ENCODE measurements around the gene TRIM17. TPM values are rescaled to one million over a fixed set of nuclear protein-coding genes. Genes with fewer than 3 reads are reported as not detected.

The TRIM17 gene
- total RNA-seq, 1 donor from 2014 or later, result 1.3 TPM

- no peak overlapping the region for H3K27ac Mint-ChIP-seq (ENCODE audit: unreplicated experiment)
- no peak for TF ChIP-seq CTCF (IDR thresholded peaks at IDR 0.05)
- no peaks in the 10 kb centered on the region for H3K9me3 Mint-ChIP-seq (ENCODE audit: unreplicated experiment)
- no peak for DNase-seq (ENCODE audit: extremely low spot score, unreplicated experiment)
- H3K4me3 Mint-ChIP-seq (ENCODE audit: unreplicated experiment), result no peak overlapping the region
- no peaks in the 10 kb centered on the region for H3K36me3 Mint-ChIP-seq (ENCODE audit: unreplicated experiment)
- no peaks in the 10 kb centered on the region for H3K27me3 Mint-ChIP-seq (ENCODE audit: unreplicated experiment)
- peaks cover 6% of the 10 kb centered on the region for H3K4me1 Mint-ChIP-seq (ENCODE audit: unreplicated experiment)
Observed at GRCh38 chr1:228373681-228374571, 42.7 kb downstream of the TRIM17 start.

GRCh38 chr1:228373004-228373680 is 43.5 kb downstream of the TRIM17 start:
- TF ChIP-seq CTCF (IDR thresholded peaks at IDR 0.05), result no peak
- peaks cover 2% of the 10 kb centered on the region for H3K4me1 Mint-ChIP-seq (ENCODE audit: unreplicated experiment)
- no peak for DNase-seq (ENCODE audit: extremely low spot score, unreplicated experiment)
- H3K27ac Mint-ChIP-seq (ENCODE audit: unreplicated experiment), result no peak overlapping the region
- no peaks in the 10 kb centered on the region for H3K9me3 Mint-ChIP-seq (ENCODE audit: unreplicated experiment)
- no peaks in the 10 kb centered on the region for H3K27me3 Mint-ChIP-seq (ENCODE audit: unreplicated experiment)
- H3K36me3 Mint-ChIP-seq (ENCODE audit: unreplicated experiment), result no peaks in the 10 kb centered on the region
- no peak overlapping the region for H3K4me3 Mint-ChIP-seq (ENCODE audit: unreplicated experiment)

GRCh38 chr1:228372183-228373003 is 44.3 kb downstream of the TRIM17 start:
- no peak for DNase-seq (ENCODE audit: extremely low spot score, unreplicated experiment)
- no peaks in the 10 kb centered on the region for H3K9me3 Mint-ChIP-seq (ENCODE audit: unreplicated experiment)
- H3K27me3 Mint-ChIP-seq (ENCODE audit: unreplicated experiment), result no peaks in the 10 kb centered on the region
- peaks cover 2% of the 10 kb centered on the region for H3K4me1 Mint-ChIP-seq (ENCODE audit: unreplicated experiment)
- no peak overlapping the region for H3K4me3 Mint-ChIP-seq (ENCODE audit: unreplicated experiment)
- no peak overlapping the region for H3K27ac Mint-ChIP-seq (ENCODE audit: unreplicated experiment)
- no peak for TF ChIP-seq CTCF (IDR thresholded peaks at IDR 0.05)
- no peaks in the 10 kb centered on the region for H3K36me3 Mint-ChIP-seq (ENCODE audit: unreplicated experiment)

DNA sequence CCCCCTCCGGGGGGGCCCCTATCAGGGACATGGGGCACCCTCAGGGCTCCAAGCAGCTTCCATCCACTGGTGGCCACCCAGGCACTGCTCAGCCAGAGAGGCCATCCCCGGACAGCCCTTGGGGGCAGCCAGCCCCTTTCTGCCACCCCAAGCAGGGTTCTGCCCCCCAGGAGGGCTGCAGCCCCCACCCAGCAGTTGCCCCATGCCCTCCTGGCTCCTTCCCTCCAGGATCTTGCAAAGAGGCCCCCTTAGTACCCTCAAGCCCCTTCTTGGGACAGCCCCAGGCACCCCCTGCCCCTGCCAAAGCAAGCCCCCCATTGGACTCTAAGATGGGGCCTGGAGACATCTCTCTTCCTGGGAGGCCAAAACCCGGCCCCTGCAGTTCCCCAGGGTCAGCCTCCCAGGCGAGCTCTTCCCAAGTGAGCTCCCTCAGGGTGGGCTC is 44.9 kb downstream of the TRIM17 start:
- no peak for DNase-seq (ENCODE audit: extremely low spot score, unreplicated experiment)
- peaks cover 2% of the 10 kb centered on the region for H3K4me1 Mint-ChIP-seq (ENCODE audit: unreplicated experiment)
- no peaks in the 10 kb centered on the region for H3K27me3 Mint-ChIP-seq (ENCODE audit: unreplicated experiment)
- no peak overlapping the region for H3K4me3 Mint-ChIP-seq (ENCODE audit: unreplicated experiment)
- no peaks in the 10 kb centered on the region for H3K9me3 Mint-ChIP-seq (ENCODE audit: unreplicated experiment)
- no peak for TF ChIP-seq CTCF (IDR thresholded peaks at IDR 0.05)
- no peak overlapping the region for H3K27ac Mint-ChIP-seq (ENCODE audit: unreplicated experiment)
- H3K36me3 Mint-ChIP-seq (ENCODE audit: unreplicated experiment), result no peaks in the 10 kb centered on the region
